NCI-H2227 (cell line): ENCODE data around the gene NOL3.
A peak's percentile ranks its signal among the peaks of the same experiment; 100 is the strongest.

Experiments
- DNase-seq: peaks from one replicate; lab custom pipeline; 2025; ENCODE audit not compliant: unreplicated experiment; lab: John Stamatoyannopoulos, UW

NOL3 gene

GRCh38 chr16:67188323-67188722 is 18.0 kb downstream of the NOL3 start:
- no peak for DNase-seq

- no peak for DNase-seq
Measured at GRCh38 chr16:67188798-67189197, 18.5 kb downstream of the NOL3 start.

GRCh38 chr16:67190041-67190440 is 19.7 kb downstream of the NOL3 start, which contains the start of gene EXOC3L1:
Gene EXOC3L1 (minus strand): TSS chr16:67190136. CDS start chr16:67189676, 460 bp downstream.
- no peak for DNase-seq

- no peak for DNase-seq
Measured at GRCh38 chr16:67190448-67191399, 20.4 kb downstream of the NOL3 start.

GRCh38 chr16:67191411-67191994 is 21.2 kb downstream of the NOL3 start:
- no peak for DNase-seq

GRCh38 chr16:67191995-67192681 is 21.8 kb downstream of the NOL3 start, which contains the start of gene E2F4:
Gene E2F4 (plus strand): TSS chr16:67192155. CDS start chr16:67192228, 73 bp downstream.
- peak; percentile 91 for DNase-seq

GRCh38 chr16:67192781-67193361 is 22.5 kb downstream of the NOL3 start:
- DNase-seq: no peak

GRCh38 chr16:67193536-67193935 is 23.2 kb downstream of the NOL3 start:
- DNase-seq: no peak

- no peak for DNase-seq
Measured at GRCh38 chr16:67194260-67194659, 23.9 kb downstream of the NOL3 start.

- DNase-seq: no peak
Measured at GRCh38 chr16:67195676-67196075, 25.3 kb downstream of the NOL3 start.

GRCh38 chr16:67196881-67197280 is 26.5 kb downstream of the NOL3 start:
- no peak for DNase-seq

GRCh38 chr16:67197704-67198103 is 27.4 kb downstream of the NOL3 start:
- DNase-seq: no peak

- no peak for DNase-seq
Measured at GRCh38 chr16:67198238-67198734, 27.9 kb downstream of the NOL3 start.

- no peak for DNase-seq
Measured at GRCh38 chr16:67199011-67199807, 28.9 kb downstream of the NOL3 start, which contains the start of gene ELMO3. Gene ELMO3 (plus strand): TSS chr16:67199131. CDS start chr16:67199327, 196 bp downstream.

GRCh38 chr16:67199808-67200198 is 29.5 kb downstream of the NOL3 start:
- DNase-seq: no peak

GRCh38 chr16:67200491-67200890 is 30.2 kb downstream of the NOL3 start:
- no peak for DNase-seq

- DNase-seq: no peak
Measured at GRCh38 chr16:67201411-67202345, 31.3 kb downstream of the NOL3 start.

GRCh38 chr16:67202426-67202825 is 32.1 kb downstream of the NOL3 start:
- no peak for DNase-seq

- DNase-seq: no peak
Measured at GRCh38 chr16:67202956-67203493, 32.7 kb downstream of the NOL3 start.
